WTC11 (cell line): ENCODE results near the gene CEP72. TPM values are rescaled to one million over a fixed set of nuclear protein-coding genes. Genes with fewer than 3 reads are reported as not detected.

Experiments used
- ATAC-seq: fragments of 200-7000 bp; cut with Tn5 transposase; 2 replicates; pipeline ENCODE4 v1.10.0; 2021; ENCODE audit warnings: mild to moderate bottlenecking, moderate library complexity
- CTCF ChIA-PET: fragments of 300-600 bp; sonication (Branson Sonifier 250); formaldehyde crosslinking; loops from one replicate; lab custom pipeline; 2021; ENCODE audit warnings: antibody characterized with exemption; lab: Charles Lee
- POLR2A ChIA-PET: fragments of 350-600 bp; sonication (Branson Sonifier 250); formaldehyde crosslinking; loops from one replicate; lab custom pipeline; 2021; ENCODE audit warnings: antibody characterized with exemption; lab: Charles Lee
- DNase-seq: peaks from one replicate; pipeline ENCODE4 v3.0.0; 2021; ENCODE audit warnings: low spot score
- H3K27ac Mint-ChIP-seq: 2 replicates; pipeline ENCODE4 v1.8.0; 2021; ENCODE audit warnings: mixed read lengths
- H3K27me3 Mint-ChIP-seq: 2 replicates; pipeline ENCODE4 v1.8.0; 2021; ENCODE audit warnings: low read depth, mild to moderate bottlenecking, moderate library complexity, mixed read lengths
- H3K36me3 Mint-ChIP-seq: 2 replicates; pipeline ENCODE4 v1.8.0; 2021; ENCODE audit warnings: mixed read lengths
- H3K4me1 Mint-ChIP-seq: 2 replicates; pipeline ENCODE4 v1.8.0; 2022; ENCODE audit warnings: mixed read lengths
- H3K4me3 Mint-ChIP-seq: 2 replicates; pipeline ENCODE4 v1.8.0; 2021; ENCODE audit warnings: mild to moderate bottlenecking, moderate library complexity, mixed read lengths
- H3K9me3 Mint-ChIP-seq: 2 replicates; pipeline ENCODE4 v1.8.0; 2021; ENCODE audit warnings: mixed read lengths
- CBFB ChIP-seq: sonication (generic); formaldehyde crosslinking; IDR thresholded peaks from 2 replicates; pipeline ENCODE4 v1.8.1; 2022; ENCODE audit warnings: mild to moderate bottlenecking, low read depth, missing genetic modification reagents
- ESRRA ChIP-seq: sonication (generic); formaldehyde crosslinking; IDR thresholded peaks from 2 replicates; pipeline ENCODE4 v1.8.1; 2022; ENCODE audit warnings: mild to moderate bottlenecking, missing genetic modification reagents, borderline replicate concordance
- ETV6 ChIP-seq: sonication (generic); formaldehyde crosslinking; IDR thresholded peaks from 2 replicates; pipeline ENCODE4 v1.8.1; 2022; ENCODE audit warnings: mild to moderate bottlenecking, missing genetic modification reagents
- JUN ChIP-seq: sonication (generic); formaldehyde crosslinking; IDR thresholded peaks from 2 replicates; pipeline ENCODE4 v1.8.0; 2023; ENCODE audit warnings: mild to moderate bottlenecking, missing genetic modification reagents
- MXD4 ChIP-seq: fragments of 250-450 bp; sonication (Bioruptor Pico); IDR thresholded peaks from 2 replicates; pipeline ENCODE4 v1.8.0; 2021; ENCODE audit warnings: mild to moderate bottlenecking, moderate library complexity, borderline replicate concordance
- MYBL2 ChIP-seq: sonication (generic); formaldehyde crosslinking; IDR thresholded peaks from 2 replicates; pipeline ENCODE4 v1.8.1; 2023; ENCODE audit warnings: mild to moderate bottlenecking, moderate library complexity, missing genetic modification reagents
- NFATC4 ChIP-seq: fragments of 250-450 bp; sonication (Bioruptor Pico); IDR thresholded peaks from 2 replicates; pipeline ENCODE4 v1.9.0; 2021; ENCODE audit warnings: mild to moderate bottlenecking
- NR2C2 ChIP-seq: sonication (generic); formaldehyde crosslinking; IDR thresholded peaks from 2 replicates; pipeline ENCODE4 v1.8.0; 2022; ENCODE audit warnings: mild to moderate bottlenecking, missing genetic modification reagents
- OVOL2 ChIP-seq: fragments of 250-450 bp; sonication (Bioruptor Pico); IDR thresholded peaks from 2 replicates; pipeline ENCODE4 v1.9.0; 2021; ENCODE audit warnings: mild to moderate bottlenecking, borderline replicate concordance
- RELA ChIP-seq: sonication (generic); formaldehyde crosslinking; IDR thresholded peaks from 2 replicates; pipeline ENCODE4 v1.8.1; 2022; ENCODE audit warnings: missing genetic modification reagents, mild to moderate bottlenecking, borderline replicate concordance
- SMAD4 ChIP-seq: sonication (generic); formaldehyde crosslinking; IDR thresholded peaks from 2 replicates; pipeline ENCODE4 v1.8.0; 2022; ENCODE audit warnings: mild to moderate bottlenecking, missing genetic modification reagents
- SP1 ChIP-seq: sonication (generic); formaldehyde crosslinking; conservative IDR thresholded peaks from 2 replicates; pipeline ENCODE4 v1.8.1; 2022; ENCODE audit warnings: missing genetic modification reagents
- TEAD4 ChIP-seq: sonication (generic); formaldehyde crosslinking; IDR thresholded peaks from 2 replicates; pipeline ENCODE4 v1.8.0; 2022; ENCODE audit warnings: mild to moderate bottlenecking, missing genetic modification reagents
- TP53 ChIP-seq: sonication (generic); formaldehyde crosslinking; IDR thresholded peaks from 2 replicates; pipeline ENCODE4 v1.8.1; 2023; ENCODE audit warnings: mild to moderate bottlenecking, missing genetic modification reagents
- ZBTB21 ChIP-seq: sonication (generic); formaldehyde crosslinking; IDR thresholded peaks from 2 replicates; pipeline ENCODE4 v1.8.1; 2023; ENCODE audit warnings: mild to moderate bottlenecking, missing genetic modification reagents, borderline replicate concordance
- ZNF219 ChIP-seq: sonication (generic); formaldehyde crosslinking; IDR thresholded peaks from 2 replicates; pipeline ENCODE4 v1.8.0; 2023; ENCODE audit warnings: missing genetic modification reagents, mild to moderate bottlenecking, borderline replicate concordance
- ZNF232 ChIP-seq: sonication (generic); formaldehyde crosslinking; IDR thresholded peaks from 2 replicates; pipeline ENCODE4 v1.8.0; 2022; ENCODE audit warnings: mild to moderate bottlenecking, missing genetic modification reagents
- ZNF263 ChIP-seq: sonication (generic); formaldehyde crosslinking; IDR thresholded peaks from 2 replicates; pipeline ENCODE4 v1.8.1; 2022; ENCODE audit warnings: low read depth, mild to moderate bottlenecking, moderate library complexity, missing genetic modification reagents
- ZNF416 ChIP-seq: fragments of 250-450 bp; sonication (Bioruptor Pico); IDR thresholded peaks from 2 replicates; pipeline ENCODE4 v1.9.0; 2021; ENCODE audit warnings: mild to moderate bottlenecking, inconsistent platforms
- total RNA-seq: library from RNA; stranded (reverse); gene quantifications from 3 replicates; pipeline ENCODE4 v1.2.3, GENCODE V29; 2021
- TF ChIP-seq, protein P1 (sequence below): sonication (generic); formaldehyde crosslinking; IDR thresholded peaks from 2 replicates; pipeline ENCODE4 v1.8.1; 2022; ENCODE audit warnings: mild to moderate bottlenecking, missing genetic modification reagents, moderate library complexity, borderline replicate concordance
- TF ChIP-seq, protein P2 (sequence below): sonication (generic); formaldehyde crosslinking; IDR thresholded peaks from 2 replicates; pipeline ENCODE4 v1.8.1; 2023; ENCODE audit warnings: mild to moderate bottlenecking, missing genetic modification reagents
- TF ChIP-seq, protein P3 (sequence below): fragments of 250-450 bp; sonication (Bioruptor Pico); IDR thresholded peaks from 2 replicates; pipeline ENCODE4 v2.1.2; 2022; ENCODE audit warnings: mild to moderate bottlenecking, moderate library complexity
- TF ChIP-seq, protein P4 (sequence below): sonication (generic); formaldehyde crosslinking; IDR thresholded peaks from 2 replicates; pipeline ENCODE4 v1.8.1; 2022; ENCODE audit warnings: mild to moderate bottlenecking, moderate library complexity, missing genetic modification reagents
- TF ChIP-seq, protein P5 (sequence below): sonication (generic); formaldehyde crosslinking; IDR thresholded peaks from 2 replicates; pipeline ENCODE4 v1.8.1; 2023; ENCODE audit warnings: mild to moderate bottlenecking, missing genetic modification reagents
- TF ChIP-seq, protein P6 (sequence below): sonication (generic); formaldehyde crosslinking; IDR thresholded peaks from 2 replicates; pipeline ENCODE4 v1.8.1; 2022; ENCODE audit warnings: low read depth, mild to moderate bottlenecking, moderate library complexity, missing genetic modification reagents, borderline replicate concordance
- TF ChIP-seq, protein P7 (sequence below): sonication (generic); formaldehyde crosslinking; IDR thresholded peaks from 2 replicates; pipeline ENCODE4 v1.8.0; 2022; ENCODE audit warnings: mild to moderate bottlenecking, missing genetic modification reagents
- TF ChIP-seq, protein P8 (sequence below): sonication (generic); formaldehyde crosslinking; IDR thresholded peaks from 2 replicates; pipeline ENCODE4 v1.8.0; 2022; ENCODE audit warnings: mild to moderate bottlenecking, missing genetic modification reagents

The CEP72 gene
- total RNA-seq, 1 experiment from 2014 or later, result 26.6 TPM

DNA sequence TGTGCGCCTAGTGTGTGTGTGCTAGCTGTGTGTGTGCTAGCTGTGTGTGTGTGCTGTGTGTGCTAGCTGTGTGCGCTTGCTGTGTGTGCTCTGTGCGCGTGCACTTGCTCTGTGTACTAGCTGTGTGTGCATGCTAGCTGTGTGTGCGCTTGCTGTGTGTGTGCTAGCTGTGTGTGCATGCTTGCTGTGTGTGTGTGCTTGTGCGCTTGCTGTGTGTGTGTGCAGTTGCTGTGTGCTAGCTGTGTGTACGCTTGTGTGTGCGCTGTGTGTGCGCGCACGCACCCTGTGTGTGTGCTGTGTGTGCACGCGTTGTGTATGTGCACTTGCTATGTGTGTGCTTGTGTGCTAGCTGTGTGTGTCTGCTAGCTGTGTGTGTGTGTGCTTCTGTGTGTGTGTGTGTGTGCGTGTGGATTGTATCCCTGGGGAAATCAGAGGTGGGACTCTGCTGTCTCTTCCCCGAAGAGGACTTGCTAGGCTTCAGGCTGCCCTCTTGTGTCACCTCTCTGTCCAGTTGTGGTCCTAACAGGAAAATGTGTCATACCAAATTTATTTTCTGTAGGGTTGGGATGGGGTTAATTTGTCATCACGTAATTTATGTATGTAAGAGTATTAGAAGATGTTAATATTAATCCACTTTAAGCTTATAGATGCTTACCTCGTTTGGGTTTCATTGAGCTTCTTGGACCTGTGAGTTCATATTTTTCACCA lies 42.1 kb downstream of the CEP72 start (continued):
- no peak for TF ChIP-seq TEAD4
- TF ChIP-seq, protein P1, sequence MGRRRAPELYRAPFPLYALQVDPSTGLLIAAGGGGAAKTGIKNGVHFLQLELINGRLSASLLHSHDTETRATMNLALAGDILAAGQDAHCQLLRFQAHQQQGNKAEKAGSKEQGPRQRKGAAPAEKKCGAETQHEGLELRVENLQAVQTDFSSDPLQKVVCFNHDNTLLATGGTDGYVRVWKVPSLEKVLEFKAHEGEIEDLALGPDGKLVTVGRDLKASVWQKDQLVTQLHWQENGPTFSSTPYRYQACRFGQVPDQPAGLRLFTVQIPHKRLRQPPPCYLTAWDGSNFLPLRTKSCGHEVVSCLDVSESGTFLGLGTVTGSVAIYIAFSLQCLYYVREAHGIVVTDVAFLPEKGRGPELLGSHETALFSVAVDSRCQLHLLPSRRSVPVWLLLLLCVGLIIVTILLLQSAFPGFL (CRISPR knock-in tag), result no peak
- TF ChIP-seq MXD4 (CRISPR knock-in tag), result no peak
- no peak for TF ChIP-seq ZNF232 (CRISPR knock-in tag)
- no peak for TF ChIP-seq NR2C2
- TF ChIP-seq NFATC4 (CRISPR knock-in tag), result no peak
- TF ChIP-seq CBFB (CRISPR knock-in tag), result no peak
- TF ChIP-seq, protein P2, sequence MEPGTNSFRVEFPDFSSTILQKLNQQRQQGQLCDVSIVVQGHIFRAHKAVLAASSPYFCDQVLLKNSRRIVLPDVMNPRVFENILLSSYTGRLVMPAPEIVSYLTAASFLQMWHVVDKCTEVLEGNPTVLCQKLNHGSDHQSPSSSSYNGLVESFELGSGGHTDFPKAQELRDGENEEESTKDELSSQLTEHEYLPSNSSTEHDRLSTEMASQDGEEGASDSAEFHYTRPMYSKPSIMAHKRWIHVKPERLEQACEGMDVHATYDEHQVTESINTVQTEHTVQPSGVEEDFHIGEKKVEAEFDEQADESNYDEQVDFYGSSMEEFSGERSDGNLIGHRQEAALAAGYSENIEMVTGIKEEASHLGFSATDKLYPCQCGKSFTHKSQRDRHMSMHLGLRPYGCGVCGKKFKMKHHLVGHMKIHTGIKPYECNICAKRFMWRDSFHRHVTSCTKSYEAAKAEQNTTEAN, result no peak
- TF ChIP-seq JUN (CRISPR knock-in tag), result no peak
- TF ChIP-seq, protein P3, sequence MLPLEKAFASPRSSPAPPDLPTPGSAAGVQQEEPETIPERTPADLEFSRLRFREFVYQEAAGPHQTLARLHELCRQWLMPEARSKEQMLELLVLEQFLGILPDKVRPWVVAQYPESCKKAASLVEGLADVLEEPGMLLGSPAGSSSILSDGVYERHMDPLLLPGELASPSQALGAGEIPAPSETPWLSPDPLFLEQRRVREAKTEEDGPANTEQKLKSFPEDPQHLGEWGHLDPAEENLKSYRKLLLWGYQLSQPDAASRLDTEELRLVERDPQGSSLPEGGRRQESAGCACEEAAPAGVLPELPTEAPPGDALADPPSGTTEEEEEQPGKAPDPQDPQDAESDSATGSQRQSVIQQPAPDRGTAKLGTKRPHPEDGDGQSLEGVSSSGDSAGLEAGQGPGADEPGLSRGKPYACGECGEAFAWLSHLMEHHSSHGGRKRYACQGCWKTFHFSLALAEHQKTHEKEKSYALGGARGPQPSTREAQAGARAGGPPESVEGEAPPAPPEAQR (CRISPR knock-in tag), result no peak
- no peak for TF ChIP-seq ZNF219
- no peak for TF ChIP-seq SP1 (CRISPR knock-in tag)

DNA sequence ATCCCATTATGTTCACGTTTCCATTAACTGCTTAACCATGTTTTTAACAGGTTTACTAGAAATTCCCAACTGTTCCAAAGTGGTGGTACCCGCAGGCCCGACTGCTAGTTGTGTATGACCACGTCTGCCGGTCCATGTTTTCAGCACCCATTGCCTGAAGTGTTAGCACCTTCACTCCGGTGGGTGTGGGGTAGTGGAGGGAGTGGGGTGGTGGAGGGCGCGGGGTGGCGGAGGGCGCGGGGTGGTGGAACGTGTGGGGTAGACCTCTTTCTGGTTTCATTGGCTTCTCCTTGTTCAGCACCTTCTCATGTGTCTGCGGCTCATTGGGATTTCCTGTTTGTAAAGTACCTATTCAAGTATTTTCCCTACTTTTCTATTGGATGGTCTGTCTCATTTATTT lies 43.3 kb downstream of the CEP72 start:
- ChIA-PET POLR2A (no interaction called here), CTCF (no interaction called here)
- TF ChIP-seq, protein P4, sequence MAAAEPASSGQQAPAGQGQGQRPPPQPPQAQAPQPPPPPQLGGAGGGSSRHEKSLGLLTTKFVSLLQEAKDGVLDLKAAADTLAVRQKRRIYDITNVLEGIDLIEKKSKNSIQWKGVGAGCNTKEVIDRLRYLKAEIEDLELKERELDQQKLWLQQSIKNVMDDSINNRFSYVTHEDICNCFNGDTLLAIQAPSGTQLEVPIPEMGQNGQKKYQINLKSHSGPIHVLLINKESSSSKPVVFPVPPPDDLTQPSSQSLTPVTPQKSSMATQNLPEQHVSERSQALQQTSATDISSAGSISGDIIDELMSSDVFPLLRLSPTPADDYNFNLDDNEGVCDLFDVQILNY (CRISPR knock-in tag), result no peak
- TF ChIP-seq, protein P5, sequence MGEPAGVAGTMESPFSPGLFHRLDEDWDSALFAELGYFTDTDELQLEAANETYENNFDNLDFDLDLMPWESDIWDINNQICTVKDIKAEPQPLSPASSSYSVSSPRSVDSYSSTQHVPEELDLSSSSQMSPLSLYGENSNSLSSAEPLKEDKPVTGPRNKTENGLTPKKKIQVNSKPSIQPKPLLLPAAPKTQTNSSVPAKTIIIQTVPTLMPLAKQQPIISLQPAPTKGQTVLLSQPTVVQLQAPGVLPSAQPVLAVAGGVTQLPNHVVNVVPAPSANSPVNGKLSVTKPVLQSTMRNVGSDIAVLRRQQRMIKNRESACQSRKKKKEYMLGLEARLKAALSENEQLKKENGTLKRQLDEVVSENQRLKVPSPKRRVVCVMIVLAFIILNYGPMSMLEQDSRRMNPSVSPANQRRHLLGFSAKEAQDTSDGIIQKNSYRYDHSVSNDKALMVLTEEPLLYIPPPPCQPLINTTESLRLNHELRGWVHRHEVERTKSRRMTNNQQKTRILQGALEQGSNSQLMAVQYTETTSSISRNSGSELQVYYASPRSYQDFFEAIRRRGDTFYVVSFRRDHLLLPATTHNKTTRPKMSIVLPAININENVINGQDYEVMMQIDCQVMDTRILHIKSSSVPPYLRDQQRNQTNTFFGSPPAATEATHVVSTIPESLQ (CRISPR knock-in tag), result no peak
- TF ChIP-seq, protein P6, sequence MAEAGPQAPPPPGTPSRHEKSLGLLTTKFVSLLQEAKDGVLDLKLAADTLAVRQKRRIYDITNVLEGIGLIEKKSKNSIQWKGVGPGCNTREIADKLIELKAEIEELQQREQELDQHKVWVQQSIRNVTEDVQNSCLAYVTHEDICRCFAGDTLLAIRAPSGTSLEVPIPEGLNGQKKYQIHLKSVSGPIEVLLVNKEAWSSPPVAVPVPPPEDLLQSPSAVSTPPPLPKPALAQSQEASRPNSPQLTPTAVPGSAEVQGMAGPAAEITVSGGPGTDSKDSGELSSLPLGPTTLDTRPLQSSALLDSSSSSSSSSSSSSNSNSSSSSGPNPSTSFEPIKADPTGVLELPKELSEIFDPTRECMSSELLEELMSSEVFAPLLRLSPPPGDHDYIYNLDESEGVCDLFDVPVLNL (CRISPR knock-in tag), result no peak
- TF ChIP-seq ETV6 (CRISPR knock-in tag) (no peak), ZBTB21 (CRISPR knock-in tag) (no peak), TP53 (CRISPR knock-in tag) (no peak), ZNF416 (no peak), ESRRA (CRISPR knock-in tag) (no peak), SMAD4 (CRISPR knock-in tag) (no peak), ZNF263 (CRISPR knock-in tag) (no peak), MYBL2 (CRISPR knock-in tag) (no peak), RELA (CRISPR knock-in tag) (no peak), OVOL2 (no peak)
- TF ChIP-seq, protein P7, sequence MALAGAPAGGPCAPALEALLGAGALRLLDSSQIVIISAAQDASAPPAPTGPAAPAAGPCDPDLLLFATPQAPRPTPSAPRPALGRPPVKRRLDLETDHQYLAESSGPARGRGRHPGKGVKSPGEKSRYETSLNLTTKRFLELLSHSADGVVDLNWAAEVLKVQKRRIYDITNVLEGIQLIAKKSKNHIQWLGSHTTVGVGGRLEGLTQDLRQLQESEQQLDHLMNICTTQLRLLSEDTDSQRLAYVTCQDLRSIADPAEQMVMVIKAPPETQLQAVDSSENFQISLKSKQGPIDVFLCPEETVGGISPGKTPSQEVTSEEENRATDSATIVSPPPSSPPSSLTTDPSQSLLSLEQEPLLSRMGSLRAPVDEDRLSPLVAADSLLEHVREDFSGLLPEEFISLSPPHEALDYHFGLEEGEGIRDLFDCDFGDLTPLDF (CRISPR knock-in tag), result no peak
- TF ChIP-seq, protein P8, sequence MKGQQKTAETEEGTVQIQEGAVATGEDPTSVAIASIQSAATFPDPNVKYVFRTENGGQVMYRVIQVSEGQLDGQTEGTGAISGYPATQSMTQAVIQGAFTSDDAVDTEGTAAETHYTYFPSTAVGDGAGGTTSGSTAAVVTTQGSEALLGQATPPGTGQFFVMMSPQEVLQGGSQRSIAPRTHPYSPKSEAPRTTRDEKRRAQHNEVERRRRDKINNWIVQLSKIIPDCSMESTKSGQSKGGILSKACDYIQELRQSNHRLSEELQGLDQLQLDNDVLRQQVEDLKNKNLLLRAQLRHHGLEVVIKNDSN (CRISPR knock-in tag), result no peak

More for the DNA sequence above, 43.3 kb downstream of the CEP72 start:
- H3K27me3 Mint-ChIP-seq, result no peaks in the 10 kb centered on the region
- ATAC-seq (no peak), DNase-seq (no peak)
- H3K4me3 Mint-ChIP-seq, result no peak overlapping the region
- peaks cover 76% of the 10 kb centered on the region for H3K36me3 Mint-ChIP-seq
- peaks cover 19% of the 10 kb centered on the region for H3K9me3 Mint-ChIP-seq
- H3K27ac Mint-ChIP-seq, result no peak overlapping the region
- no peaks in the 10 kb centered on the region for H3K4me1 Mint-ChIP-seq
